ENCODE data around the gene ACO1.

DNA sequence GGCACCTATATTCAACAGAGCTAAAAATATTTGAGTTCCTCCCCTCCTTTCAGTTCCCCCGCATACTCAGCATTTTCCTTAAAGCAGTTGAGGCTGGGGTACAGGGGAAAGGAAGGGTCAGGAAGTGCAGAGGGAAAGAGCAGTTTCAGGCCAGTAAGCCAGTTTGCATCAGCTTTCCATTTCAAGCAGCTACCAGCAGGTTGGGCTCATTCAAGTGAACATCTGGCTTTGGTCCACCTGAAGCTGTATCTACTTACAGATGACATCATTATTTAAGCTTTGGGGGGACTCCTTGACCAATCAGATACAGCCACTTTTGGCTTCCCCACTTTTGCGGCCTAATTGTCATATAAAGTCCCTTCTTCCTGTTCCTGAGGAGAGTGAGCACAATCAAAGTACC lies 8.2 kb upstream of the ACO1 start:
- TF ChIP-seq, protein P1, sequence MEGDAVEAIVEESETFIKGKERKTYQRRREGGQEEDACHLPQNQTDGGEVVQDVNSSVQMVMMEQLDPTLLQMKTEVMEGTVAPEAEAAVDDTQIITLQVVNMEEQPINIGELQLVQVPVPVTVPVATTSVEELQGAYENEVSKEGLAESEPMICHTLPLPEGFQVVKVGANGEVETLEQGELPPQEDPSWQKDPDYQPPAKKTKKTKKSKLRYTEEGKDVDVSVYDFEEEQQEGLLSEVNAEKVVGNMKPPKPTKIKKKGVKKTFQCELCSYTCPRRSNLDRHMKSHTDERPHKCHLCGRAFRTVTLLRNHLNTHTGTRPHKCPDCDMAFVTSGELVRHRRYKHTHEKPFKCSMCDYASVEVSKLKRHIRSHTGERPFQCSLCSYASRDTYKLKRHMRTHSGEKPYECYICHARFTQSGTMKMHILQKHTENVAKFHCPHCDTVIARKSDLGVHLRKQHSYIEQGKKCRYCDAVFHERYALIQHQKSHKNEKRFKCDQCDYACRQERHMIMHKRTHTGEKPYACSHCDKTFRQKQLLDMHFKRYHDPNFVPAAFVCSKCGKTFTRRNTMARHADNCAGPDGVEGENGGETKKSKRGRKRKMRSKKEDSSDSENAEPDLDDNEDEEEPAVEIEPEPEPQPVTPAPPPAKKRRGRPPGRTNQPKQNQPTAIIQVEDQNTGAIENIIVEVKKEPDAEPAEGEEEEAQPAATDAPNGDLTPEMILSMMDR (IDR thresholded peaks at IDR 0.05) = no peak
- TF ChIP-seq POLR2A (IDR thresholded peaks at IDR 0.05) = no peak
